GM21619 (cell line): ENCODE data around the gene CRACR2A.

Experiments
- ATAC-seq: cut with Tn5 transposase; IDR thresholded peaks from one replicate; pipeline ENCODE4 v1.9.1; 2021; ENCODE audit not compliant: unreplicated experiment

The CRACR2A gene

DNA sequence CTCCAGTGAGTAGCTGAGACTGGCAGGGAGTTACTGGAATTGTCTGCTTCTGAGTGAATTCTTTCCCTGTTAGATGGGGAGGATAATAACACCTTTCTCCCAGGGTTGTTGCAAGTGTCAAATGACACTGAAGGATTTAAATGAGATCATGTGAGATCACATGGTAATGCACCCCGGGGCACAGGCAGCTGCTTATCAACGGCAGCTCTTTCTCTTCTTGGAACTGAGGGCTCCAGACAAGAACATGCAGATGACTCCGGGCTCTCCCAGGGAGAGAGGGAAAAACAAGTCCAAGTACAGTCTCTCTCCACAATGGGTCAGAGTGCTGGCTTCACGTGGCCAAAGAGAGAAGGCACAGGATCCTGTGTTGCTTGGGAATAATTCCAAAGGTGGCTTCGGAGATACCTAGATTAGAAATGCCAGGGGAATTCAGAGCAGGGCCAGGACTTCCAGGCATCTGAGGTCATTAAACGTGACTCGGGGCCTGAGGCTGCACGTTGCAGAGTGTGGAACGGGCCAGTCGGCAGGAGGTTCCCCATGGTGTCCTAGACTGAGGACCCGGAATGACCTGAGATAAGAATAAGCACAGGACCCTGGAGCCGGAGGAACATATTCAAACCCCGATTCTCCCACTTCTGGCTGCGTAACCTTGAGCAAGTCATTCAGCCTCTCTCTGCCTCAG is 152.7 kb downstream of the CRACR2A start:
- no peak for ATAC-seq

DNA sequence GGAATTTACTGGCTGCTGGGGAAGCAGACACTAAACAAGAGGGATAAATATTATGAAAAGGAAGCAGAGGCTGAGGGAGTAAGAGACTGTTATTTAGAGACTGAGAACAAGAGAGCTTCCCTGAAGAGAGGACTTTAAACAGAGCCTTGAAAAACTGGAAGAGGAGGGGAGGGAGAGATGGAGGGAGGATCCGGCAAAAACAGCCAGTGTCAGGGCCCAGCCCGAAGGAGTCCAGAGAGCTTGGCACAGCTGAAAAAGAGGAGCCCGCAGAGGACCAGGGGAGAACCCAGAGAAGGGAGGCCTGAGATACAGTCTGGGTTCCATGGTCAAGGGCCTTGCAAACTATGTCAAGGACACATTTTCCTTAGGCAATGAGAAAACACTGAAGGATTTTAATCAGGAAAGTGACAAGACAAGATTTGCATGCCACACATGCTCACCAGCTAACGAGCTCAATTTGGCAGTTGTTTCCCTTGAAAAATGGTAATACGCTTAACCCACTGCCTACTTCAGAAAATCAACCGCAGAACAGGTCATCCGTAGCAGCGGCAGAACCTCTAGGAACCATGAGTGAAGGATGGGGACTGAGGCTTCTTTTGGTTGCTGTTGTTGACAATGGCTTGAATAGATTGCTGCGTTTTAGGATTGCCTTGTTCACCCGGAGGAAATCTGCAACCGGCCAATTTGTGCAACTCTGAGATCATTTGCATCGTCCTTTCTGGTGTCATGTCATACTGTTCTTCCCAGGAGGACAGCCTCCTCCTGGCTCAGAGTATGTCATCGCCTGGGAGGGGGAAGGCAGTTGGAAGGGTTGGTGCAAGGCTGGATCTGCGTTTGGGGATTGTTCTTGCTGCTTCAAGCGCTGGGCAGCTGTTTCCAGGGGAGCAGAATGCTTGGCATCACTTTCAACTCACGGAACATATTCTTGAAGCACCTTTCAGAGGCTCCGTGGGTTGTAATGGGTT is 153.7 kb downstream of the CRACR2A start:
- ATAC-seq: no peak

DNA sequence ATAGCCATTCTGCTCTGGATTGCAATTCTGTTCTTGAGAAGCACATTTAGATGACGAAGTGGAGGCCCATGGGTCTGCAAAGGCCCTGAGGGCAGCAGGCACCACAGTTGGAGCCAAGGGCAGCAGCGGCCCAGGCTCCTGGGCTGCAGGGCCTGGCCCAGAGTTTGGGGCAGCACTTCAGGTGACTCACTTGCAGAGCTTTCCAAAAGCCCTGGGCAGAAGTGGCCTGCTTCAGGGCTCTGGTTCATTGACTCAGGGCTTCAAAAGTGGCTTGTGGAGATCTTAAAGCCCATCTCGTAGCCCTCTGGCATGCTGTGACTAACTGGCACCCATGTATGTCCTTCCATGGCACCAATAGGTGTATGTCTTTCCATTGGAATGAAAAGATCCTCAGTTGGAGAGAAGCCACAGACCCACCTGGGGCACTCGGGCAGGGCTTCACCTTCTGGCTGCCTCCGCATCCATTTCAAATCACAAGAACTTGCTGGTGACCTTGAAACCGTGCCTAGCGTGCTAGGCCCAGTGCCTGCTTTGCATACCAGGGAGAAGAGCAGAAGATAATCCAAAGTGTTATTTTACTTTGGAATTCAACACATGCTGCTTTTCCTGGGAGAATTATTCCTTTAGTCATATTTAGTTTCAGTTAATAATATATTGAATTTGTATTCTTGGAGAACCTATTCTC is 155.2 kb downstream of the CRACR2A start:
- ATAC-seq: no peak

DNA sequence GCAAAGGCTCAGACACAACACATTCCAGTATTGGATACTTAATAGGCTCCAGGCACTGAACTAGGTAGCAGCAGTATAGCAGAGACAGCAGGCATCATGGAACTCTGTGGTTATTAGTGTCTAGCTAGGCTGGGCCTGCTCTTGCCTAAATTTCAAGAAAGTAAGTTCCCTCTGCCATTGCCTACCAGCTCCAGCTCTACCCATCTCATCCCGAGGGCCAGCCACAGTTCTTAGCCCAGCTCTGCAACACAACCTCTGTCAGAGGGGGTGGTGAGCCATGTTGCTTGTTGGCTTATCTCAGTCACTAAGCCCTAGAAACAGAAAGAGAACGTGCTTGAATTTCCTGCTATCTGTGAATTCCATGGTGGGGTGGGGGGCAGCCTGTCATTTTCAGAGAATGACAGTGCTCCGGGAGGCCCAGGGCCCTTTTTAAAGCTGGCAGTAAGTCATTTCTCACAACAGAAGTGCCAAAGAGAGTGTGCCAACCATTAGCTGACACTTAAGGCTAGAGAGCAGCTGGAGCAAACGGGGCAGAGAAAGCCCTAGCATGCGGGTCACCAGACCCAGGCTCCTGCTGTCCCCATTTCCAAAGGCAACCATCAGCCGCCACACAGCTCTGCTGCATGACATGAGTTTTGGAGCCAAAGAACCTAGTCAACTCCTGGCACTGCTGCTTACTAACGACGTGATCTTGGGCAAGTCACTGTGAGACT is 156.1 kb downstream of the CRACR2A start:
- ATAC-seq: no peak

DNA sequence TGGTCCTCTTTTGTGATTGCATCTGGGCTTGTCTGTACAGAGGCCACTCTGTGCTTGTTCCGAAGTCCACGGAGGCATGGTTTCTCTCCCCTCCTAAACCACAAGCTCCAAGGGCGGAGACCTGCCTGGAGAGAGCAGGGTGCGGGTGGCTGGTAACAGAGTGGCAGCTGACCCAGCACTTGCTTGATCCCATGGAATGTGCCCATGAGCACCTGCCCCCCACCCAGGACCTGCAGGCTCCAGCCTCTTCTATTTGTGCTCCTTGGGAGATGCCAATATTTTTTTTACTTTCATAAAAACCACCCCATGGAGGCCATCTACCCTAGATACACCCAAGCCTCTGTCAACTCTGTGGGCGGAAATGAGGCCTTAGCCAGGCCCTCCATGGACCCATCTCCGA is 157.2 kb downstream of the CRACR2A start:
- no peak for ATAC-seq

DNA sequence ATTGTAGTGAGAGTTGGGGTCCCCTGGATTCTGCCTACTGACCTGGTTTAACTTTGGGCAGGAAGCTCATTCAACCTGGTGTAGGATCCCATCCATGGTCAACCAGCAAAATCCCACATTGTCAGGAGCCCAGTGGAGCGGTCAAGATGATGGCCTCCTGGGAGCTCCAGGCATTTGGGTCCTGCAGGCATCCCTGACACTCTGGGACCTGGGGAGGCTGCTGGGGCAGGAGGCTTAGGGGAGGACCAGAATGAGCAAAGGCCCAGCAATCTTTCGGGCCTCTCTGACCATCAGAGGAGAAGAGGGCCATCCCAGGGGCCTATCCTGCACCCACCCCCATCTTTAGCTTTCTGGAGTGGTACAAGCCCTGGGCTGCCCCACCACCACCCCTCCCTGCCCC is 157.9 kb downstream of the CRACR2A start:
- ATAC-seq: no peak

DNA sequence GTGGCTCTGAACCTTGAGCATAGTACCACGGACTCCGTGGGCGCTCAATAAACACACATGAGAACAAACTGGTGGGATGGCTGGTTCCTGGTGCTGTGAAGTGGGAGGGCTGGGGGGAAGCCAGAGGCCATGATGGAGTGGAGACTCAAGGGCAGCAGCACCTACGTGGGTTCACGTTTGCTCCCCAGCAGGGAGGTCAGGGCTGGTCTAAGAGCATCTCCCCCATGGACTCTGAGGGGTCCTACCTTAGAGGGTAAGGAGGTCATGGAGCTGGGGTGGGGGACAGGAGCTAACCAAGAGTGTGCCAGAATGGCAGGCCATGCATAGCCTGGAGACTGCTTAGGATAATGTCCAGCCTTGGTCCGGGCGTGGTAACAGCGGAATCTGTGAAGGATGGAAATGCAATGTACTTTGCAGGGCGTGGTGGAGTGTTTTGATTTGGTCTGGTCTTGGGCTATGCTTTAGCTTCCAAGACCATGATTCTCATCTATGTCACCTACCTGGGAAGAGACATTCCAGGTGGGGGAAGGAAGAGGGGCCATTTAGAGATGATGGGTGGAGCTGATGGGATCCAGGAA is 158.9 kb downstream of the CRACR2A start:
- no peak for ATAC-seq

DNA sequence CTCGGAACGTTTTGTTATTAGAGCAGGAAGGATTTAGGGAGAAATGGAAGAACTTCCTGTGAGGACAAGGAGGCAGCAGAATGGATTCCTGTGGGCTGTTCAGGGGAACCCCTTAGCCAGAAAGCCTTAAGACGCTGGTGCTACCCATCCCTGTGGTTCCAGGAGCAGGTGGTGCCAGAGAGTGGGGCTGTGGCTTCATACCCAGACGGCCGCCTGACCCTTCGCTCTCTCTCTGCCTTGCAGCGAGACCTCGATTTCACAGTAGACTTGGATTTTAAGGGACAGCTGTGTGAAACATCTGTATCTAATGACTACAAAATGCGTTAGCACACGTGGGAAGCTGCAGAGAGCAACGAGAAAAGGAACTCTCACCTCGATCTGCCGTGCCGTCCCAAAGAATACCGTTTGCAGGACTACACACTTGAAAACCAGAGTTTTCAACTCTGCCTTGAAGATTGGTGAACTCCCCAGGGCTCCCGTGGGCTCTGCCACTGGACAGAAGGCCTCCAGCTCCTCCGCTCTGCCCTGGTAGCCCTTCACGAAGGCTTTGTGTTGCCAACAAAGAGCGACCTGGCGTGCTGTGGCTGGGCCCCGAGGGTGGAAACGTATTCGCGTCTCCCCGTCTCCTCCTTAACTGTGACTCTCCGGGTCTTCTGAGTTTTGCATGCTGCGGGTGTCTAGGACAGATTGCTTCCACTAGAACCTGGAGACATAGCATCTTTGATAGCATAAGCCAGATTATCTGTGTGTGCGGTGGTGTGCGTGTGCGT is 159.9 kb downstream of the CRACR2A start:
- no peak for ATAC-seq

DNA sequence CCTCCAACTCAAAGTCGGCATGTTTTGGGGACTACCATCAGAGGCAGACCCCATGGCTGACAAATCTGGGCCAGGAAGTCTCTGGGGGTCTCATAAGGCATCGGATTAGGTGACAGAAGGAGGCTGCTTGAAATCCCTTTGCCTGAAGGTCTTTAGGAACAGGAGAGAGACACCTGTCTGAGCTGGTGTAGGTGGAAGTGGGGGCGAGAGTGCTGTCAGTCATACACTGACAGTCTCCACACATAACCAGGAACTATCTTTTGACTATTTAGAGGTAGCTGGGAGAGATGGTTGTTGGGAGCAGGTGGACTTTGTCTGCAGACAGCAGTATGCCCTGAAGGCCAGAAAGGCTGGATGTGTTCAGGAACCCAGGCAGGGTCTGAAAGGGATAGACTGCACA is 163.2 kb downstream of the CRACR2A start:
- no peak for ATAC-seq

DNA sequence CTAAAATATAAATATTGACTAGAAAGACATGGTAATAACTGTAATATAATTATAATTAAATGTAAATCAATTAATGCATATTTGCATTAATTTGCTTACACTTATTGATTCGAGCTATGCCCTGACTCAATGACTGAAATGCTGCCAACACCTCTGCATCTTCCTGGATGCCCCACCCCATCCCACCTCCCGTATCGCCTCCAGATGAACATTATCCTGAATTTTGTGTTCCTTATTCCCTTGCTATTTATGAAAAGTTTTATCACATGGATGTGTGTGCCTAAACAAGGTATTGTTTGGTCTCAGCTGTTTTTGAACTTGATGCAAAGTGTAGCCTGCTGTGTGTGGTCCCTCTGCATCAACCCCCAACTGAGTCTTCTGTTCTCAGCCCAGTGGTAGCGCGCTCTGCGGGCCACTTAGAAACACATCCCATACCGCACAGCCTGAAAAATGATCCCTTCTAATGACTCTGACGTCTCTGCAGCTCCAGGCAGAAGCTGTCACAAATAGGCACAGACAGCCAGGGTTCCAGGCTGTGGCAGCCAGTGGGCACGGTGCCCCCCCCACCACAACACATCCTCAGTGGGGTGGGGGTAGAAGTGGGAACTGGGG is 165.4 kb downstream of the CRACR2A start:
- no peak for ATAC-seq

DNA sequence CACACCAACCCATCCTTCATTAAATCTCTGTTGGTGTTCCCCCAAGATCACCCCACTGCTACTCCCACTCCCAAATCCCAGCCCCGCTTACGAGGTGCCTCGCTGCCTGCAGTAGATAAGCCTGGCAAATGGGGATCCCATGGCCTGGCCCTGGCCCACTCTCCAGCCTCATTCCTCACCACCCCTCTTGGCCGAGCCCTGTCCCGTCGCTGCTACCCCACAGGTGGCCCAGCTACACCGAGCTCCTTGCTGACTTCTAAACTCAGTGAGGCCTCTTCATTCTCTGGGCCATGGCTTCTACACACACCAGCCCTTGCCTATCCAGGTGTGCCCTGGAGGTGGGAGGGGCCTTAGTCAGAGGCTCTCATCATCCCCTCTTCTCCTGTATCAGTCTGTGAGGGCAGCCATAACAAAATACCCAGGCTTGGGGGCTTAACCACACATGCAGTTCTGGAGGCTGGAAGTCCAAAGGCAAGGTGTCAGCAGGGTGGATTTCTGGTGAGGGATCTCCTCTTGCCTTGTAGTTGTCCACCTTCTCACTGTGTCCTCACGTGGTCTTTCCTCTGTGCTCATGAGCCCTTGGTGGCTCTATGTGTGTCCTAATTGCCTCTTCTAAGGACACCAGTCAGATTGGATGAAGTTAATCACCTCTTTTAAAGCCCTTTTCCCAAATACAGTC is 169.1 kb downstream of the CRACR2A start:
- no peak for ATAC-seq

DNA sequence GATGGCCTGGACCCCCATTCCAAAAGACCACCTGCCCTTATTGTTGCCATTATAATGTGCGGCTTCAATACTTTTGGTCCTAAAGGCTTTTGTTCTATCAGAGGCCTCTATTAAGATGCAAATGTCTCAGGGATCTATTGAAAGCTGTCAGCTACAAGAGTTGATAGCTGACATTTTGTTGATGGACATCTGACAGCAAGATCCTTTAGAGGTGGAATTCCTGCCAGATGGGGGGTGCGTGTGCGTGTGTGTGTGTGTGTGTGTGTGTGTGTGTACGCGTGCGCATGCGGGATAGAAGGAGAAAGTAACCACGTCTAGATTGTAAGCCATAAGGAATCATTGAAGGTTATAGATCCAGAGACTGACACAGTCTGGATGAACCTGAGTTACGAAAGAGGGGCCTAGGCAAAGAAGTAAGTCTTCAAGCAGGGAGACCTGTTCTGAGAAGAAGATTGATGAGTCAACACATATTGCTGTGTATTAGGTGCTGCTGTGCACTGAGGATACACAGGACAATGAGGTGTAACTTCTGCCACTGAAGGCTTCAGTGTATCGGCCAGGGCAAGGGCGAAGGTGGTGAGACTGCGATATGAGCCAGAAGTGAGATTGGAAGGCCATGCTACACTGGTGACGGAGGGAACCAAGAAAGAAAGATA is 172.7 kb downstream of the CRACR2A start:
- ATAC-seq: no peak

DNA sequence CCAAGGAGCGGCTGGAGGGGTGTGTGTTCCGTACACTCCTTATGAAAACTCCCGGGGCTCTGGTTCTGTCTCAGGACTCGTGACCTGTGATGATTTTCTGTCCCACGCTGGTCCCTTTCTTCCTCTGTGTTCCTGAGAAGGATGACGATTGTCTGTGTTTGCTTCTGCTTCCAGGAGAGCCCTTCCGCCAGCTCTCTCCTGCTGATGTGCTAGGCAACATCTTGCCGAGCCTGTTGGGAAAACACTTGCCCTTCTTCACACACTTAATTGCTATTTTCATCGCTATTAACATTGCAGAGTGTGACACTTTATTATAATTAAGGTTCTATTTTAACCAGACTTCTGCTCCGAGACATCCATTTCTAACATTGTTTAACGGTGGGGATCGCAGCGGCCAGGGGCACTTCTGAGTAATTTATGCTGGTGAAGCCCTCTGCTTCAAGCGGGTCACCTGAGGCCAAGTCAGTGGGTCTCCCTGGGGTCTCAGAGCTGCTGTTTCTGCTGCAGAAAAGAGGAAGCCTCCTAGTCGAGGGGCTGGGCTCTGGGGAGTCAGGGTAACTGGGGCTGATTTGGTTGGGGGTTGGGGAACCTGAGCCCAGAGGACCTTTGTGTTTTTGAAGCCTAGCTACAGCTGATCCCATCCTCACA is 173.3 kb downstream of the CRACR2A start:
- no peak for ATAC-seq

DNA sequence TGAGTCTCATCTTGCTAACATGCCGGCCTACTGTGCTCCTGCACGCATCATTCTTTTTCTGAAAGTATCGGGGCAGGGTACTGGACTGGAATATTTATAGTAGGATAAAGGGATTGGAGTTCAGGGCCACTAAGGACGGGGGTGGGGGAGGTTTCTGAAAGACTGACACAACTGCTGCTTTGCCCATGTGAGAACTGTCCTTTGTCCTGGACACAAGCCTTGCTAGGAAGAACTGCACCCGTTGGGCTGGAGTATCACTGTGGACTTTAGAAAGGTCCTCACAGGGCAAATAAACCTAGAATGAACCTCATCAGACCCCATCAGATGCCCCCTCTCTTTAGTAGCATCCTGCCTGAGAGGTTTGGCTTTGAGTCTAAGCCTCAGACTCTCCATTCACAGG is 174.4 kb downstream of the CRACR2A start:
- ATAC-seq: no peak

DNA sequence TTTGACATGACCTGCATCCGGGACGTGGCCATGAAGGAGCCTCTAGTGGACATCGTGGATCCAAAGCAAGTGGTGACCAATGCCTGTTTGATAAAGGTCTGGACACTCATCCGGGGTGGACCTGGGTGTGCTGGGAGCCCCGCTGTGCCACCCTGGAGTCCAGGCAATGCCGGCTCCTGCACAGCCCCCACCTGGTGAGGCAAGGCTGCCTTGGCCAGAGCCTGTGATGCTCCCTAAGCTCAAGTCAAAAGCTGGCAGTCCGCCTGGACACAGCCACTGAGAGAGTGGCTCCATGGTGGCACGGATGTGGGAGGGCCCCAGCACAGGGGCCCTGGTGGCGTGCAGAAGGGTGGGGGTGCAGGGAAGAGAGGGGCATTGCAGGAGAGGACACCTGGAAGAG is 176.0 kb downstream of the CRACR2A start:
- ATAC-seq: no peak

DNA sequence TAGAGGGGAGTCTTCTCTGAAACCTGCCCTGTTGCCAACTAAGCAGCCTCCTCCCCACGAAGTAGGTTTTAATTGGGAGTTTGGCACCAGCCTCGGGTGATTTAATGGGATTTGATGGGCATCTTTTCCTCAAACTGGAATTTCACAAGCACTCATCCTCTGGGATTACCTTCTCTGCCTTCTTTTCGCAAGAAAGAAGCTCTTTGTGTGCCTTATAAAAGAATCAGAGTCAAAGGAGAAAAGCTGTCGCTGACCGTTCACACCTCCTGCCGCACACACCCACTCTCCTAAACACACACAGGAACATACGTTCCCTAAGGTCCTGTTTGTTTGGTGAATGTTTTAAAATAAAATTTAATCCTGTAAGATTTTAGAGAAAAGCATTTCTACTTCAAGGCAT is 177.9 kb downstream of the CRACR2A start:
- no peak for ATAC-seq

DNA sequence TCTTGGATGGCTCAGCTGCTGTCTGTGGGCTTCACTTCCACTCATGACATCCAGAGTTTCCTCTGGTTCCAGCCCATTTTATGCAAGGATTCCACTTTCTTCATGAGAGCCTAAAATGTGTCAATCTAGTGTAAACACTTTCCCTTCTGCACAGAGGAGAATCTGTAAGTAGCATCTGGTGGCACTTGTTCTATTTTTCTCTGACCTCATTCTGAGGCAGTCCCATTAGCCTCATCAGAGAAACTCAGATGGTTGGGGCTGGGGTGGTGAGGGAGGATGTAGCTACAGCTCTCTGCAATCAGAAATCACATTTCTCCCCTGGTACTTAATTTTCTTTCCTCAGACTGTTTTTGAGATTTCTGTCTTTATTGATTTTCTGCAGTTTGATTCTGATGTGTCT is 180.3 kb downstream of the CRACR2A start:
- ATAC-seq: no peak

DNA sequence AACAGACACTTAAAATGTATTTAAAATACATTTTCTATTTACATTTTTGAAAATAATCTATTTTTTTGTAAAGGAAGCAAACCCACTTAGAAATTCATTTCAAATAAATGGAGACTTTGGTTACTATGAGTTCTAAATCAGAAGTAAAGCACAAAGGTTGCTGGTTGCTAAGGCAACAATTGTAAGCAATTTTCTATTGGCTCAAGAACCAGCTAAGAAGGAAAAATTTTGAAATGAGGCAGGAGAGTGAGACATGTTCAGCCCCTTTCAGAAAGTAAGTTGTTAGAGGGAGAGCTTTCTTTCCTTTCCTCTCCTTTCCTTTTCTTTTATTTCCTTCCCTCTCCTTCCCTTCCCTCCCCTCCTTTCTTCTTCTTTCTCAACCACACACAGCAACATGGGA is 181.2 kb downstream of the CRACR2A start:
- no peak for ATAC-seq
